ENCODE results near the gene ACACA.
"Not testable (repeated sequence)": the region's sequence is repeated elsewhere in the genome, so short reads cannot be mapped to it uniquely, and the experiment has no call there.

Gene ACACA

DNA sequence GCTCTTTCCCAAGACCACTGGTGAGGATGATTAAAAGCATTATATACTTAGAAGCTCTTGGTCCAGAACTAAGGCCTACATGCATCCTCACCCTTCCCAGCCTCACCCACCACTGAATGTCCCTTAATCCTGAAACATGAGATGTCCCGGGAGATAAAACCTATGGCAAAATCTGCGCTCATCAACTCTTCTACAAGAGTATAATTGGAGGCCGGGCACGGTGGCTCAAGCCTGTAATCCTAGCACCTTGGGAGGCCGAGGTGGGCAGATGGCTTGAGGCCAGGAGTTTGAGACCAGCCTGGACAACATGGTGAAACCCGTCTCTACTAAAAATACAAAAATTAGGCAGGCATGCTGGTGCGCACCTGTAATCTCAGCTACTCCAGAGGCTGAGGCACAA lies 13.3 kb downstream of the ACACA start:
- DNase-seq (ENCODE audit: low spot score) = no peak

DNA sequence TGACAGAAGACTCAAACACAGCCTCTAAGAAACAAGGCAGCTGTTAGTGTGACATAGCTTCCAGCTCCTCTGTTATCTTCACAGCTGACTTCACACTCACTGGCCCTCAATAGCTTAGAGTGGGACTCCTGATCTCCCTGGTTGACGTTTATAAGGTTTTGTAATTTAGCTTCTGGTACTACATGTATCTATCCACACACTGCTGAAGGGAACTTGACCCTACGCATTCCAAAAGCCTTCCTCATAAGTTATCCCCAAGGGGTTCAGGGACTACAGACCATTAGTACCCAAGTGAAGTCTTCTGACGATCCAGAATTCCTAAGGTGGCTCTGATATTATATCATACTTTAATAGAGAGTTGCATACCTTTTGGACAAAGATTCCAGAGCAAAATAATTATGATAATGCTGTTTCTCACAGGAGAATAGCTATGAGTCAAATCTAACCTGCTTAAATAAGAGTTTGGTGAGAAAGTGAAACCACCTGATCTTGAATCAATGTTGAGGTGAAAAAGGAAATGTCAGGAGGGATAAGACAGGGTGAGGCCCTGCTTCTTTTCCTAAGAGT lies 14.5 kb downstream of the ACACA start:
- DNase-seq (ENCODE audit: low spot score) = no peak

DNA sequence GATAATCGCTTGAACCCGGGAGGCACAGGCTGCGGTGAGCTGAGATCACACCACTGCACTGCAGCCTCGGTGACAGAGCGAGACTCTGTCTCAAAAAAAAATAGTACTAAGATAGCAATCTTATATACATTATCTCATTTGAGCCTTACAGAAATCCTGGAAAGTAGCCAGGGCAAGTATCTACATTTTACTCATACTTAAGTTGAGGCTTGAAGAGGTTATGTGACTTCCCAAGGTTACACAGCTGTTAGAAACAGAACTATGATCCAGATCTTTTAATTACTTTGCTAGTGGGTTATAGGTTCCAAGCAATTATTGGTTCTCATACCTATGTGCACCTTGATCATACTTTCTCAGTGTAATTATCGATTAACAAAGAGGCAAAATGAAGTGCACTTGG lies 15.5 kb downstream of the ACACA start:
- DNase-seq (ENCODE audit: low spot score) = no peak

DNA sequence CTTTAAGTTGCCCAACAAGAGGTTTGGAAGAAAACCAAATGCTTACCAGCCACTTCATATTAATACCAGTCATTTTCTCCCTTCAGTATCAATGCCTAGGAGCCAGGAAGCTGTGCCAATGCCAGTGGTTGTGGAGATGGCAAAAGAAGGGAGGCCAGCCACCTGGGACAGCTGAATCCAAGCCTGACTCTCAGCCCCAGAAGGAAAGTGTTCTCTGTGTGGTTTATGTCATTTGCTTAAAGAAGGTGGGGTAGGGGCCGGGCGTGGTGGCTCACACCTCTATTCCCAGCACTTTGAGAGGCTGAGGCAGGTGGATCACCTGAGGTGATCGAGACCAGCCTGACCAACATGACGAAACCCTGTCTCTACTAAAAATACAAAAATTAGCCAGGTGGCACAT lies 17.5 kb downstream of the ACACA start:
- no peak for DNase-seq (ENCODE audit: low spot score)

DNA sequence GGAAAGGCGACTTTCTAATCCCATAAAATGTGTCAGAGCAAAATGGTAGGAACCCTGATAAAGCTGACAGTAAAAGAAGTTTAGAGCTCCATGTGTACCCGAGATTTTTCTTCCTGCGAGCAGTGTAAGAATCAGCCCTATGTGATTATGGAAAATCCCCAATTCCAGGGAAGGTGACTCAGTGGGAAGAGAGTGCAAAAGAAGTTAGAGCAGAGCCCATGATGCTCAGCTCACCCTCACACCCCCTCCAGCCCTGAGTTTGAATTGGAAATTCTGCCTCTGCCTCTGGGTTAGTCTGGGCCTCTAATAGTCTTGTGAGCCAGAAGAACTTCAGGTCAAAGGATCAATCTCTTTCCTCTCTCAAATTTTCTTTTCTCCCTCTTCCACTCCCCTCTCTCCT lies 18.4 kb downstream of the ACACA start:
- DNase-seq (ENCODE audit: low spot score) = peak; percentile 46

GRCh38 chr17:37386462-37386861 lies 20.2 kb downstream of the ACACA start:
- DNase-seq (ENCODE audit: low spot score) = no peak

- DNase-seq (ENCODE audit: low spot score) = no peak
Measured at GRCh38 chr17:37385474-37385990, 21.1 kb downstream of the ACACA start.

DNA sequence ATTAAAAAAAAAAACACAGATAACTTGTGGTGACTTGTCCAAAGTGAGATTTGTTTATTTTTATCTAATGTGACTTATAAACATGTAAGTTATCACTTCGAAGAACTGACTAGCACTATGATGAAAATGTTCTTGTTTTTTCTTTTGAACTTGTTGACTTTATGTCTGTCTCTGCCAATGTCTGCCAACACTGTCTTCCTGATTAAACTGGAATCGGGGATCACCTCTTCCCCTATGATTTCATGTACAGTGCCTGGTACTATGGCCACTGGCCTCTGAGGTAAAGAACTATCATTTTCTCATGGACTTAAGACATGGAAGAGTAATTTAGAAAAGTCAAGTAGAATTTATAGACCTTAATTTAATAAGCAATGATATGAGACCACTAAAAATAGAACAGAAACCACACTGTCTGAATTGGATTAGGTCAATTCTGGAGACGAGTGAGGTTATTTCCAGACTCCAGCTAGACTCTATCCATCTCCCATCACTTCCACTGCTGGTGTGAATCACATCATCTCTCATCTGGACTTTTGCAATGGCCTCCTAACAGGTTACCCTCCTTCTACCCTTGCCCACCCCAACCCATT lies 22.0 kb downstream of the ACACA start:
- no peak for DNase-seq (ENCODE audit: low spot score)

GRCh38 chr17:37382056-37382455 lies 24.6 kb downstream of the ACACA start:
- no peak for DNase-seq (ENCODE audit: low spot score)

DNA sequence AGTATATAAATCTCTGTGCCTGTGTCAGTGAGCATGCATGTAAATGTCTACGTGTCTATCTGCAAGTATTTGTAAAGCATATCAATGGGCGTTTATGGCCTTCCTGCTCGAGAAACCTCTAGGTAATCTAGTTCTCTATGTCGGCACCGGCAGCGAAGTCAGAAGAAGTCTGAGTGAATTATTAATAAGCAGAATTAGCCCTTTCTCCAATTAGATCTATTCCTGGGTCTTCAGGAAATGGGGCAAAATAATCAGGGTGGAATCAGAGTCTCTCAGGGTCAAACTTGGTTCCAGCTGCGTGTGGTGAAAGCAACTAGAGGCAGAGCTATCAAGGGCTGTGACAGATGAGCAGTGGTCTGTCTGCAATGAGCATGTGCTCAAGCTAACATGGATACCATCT lies 30.9 kb downstream of the ACACA start, which contains the start of gene C17orf78:
TSS of gene C17orf78 (plus strand) at position 280 of the 400 bp plus-strand sequence. CDS start at position 388, 108 bp downstream.
- DNase-seq (ENCODE audit: low spot score) = no peak

- peak; percentile 80 for DNase-seq (ENCODE audit: low spot score)
Measured at GRCh38 chr17:37373530-37374159, 33.0 kb downstream of the ACACA start.

DNA sequence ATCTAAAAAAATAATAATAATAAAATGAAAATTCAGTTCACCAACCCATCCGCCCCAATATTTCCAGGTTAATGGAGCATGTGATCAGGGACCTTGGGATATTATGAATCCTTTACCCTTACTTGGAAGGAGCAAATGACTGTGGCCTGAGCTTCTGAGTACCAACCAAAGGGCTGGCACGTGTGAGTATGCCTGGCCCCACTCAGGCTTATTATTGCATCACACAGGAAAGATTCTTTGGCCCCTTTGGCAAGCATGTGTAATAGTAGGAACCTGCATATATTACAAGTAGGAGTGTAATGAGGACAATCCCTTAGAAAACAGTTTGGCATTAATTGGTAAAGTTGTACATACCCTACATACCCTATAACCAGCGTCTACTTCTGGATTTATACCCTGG lies 38.1 kb downstream of the ACACA start:
- no peak for DNase-seq (ENCODE audit: low spot score)

DNA sequence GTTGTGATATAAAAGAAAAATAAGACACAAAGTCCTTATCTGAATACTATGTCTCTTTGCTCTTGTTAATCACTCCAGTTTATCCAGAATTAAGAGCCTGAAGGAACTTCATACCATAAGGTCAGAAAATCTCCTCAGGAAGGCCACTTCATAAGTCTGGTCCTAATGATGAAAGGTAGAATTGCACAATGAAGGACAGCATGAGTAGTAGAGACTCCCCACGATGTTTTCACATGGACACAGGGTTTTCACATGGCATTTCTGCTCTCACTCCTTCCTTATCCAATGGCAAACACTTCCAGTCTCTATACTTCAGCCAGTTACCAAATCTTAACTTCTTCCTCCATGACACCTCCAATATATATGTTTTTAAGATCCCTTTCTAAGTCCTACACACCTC lies 41.0 kb downstream of the ACACA start:
- DNase-seq (ENCODE audit: low spot score) = no peak

- DNase-seq (ENCODE audit: low spot score) = no peak
Measured at GRCh38 chr17:37361543-37361942, 45.1 kb downstream of the ACACA start.

GRCh38 chr17:37360632-37361031 lies 46.0 kb downstream of the ACACA start:
- DNase-seq (ENCODE audit: low spot score) = no peak

- no peak for DNase-seq (ENCODE audit: low spot score)
Measured at GRCh38 chr17:37359682-37360188, 46.9 kb downstream of the ACACA start.

GRCh38 chr17:37358830-37359681 lies 47.6 kb downstream of the ACACA start:
- DNase-seq (ENCODE audit: low spot score) = peak; percentile 93

DNA sequence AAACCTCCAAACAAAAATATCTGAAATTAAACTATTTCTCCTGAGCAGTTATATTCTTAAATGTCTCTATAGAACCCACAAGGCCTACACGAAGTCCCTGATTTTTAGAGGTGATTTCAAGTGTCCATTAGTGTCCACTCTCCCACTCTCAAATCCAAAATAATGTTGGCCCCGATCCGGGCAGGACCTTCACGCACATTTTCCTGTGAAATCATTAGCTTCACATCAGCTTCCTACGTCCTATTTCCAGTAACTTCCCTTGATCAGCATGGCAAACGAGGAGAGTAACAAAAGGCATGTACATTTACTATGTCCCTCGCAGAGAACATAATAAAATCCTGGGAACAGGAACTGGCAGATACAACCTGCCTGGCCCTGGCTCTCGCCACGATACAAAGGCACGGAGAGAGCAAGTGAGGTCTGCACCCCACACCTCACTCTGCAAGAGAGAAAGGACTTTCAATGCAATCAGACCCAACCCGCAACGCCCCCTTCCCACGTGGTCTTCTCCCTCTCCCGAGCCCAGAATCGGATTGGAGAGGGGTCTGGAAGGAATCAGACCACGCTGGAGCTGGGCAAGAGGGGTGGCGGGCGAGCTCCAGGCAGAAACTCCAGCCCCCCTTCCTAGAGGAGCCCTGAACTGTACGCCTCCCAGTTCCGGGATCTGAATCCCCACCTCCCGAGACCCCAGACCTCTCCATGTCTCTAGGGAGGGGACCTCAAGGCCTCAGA lies 48.4 kb downstream of the ACACA start:
- peak; percentile 50 for DNase-seq (ENCODE audit: low spot score)

- DNase-seq (ENCODE audit: low spot score) = not testable (repeated sequence)
Measured at GRCh38 chr17:37356796-37357569, 49.7 kb downstream of the ACACA start.

GRCh38 chr17:37346863-37347402 lies 59.7 kb downstream of the ACACA start:
- DNase-seq (ENCODE audit: low spot score) = not testable (repeated sequence)

All from putamen (tissue), 1 donor.